Bone marrow (tissue), 2 donors: ENCODE results near the gene DEFB123.

Experiments
- DNase-seq, 2 donors: peaks; one replicate each; lab custom pipeline; 2025; lab: John Stamatoyannopoulos, UW

DEFB123 gene

GRCh38 chr20:31474097-31474436 is 33.6 kb downstream of the DEFB123 start:
- no peak for DNase-seq

GRCh38 chr20:31474758-31475427 is 34.5 kb downstream of the DEFB123 start, which contains the start of the genes DEFB124 and REM1:
DEFB124 (minus strand) TSS chr20:31475127; CDS start chr20:31473013, 2,114 bp downstream.
REM1 (plus strand) TSS chr20:31475288; CDS start chr20:31476446, 1,158 bp downstream.
- no peak for DNase-seq

GRCh38 chr20:31475472-31476293 is 35.3 kb downstream of the DEFB123 start:
- DNase-seq: no peak

DNA sequence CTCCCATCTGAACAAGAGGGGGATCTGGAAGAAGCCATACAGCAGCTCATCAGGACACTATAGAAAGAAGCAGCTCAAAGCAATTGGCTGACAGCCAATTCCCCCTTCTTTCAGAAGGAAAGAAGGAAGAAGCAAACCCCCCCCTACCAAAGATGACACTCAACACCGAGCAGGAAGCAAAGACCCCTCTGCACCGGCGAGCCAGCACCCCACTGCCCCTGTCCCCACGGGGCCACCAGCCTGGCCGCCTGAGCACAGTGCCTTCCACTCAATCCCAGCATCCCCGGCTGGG is 35.8 kb downstream of the DEFB123 start:
- DNase-seq: no peak

DNA sequence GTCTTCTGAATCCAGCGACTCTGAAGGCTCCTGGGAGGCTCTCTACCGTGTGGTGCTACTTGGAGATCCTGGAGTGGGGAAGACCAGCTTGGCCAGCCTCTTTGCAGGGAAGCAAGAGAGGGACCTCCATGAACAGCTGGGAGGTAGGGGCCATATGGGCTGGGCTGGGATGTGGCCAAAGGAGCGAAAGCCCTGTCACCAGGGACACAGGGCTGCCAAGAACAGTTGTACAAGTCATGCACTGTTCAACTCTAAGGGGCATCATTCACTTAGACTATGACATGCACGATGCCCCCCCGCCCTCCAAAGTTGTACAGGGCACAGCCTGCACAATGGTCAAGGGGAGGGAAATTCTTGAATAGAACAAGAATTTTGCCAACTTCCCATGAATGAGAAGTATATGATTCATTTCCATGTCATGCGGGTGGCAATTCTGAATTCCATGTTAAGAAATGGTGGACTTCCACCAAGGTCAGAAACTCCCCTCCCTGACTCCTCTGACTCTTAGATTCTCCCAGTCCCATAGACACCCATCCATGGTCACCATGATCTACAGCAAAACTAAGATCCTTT is 36.3 kb downstream of the DEFB123 start:
- DNase-seq: no peak

DNA sequence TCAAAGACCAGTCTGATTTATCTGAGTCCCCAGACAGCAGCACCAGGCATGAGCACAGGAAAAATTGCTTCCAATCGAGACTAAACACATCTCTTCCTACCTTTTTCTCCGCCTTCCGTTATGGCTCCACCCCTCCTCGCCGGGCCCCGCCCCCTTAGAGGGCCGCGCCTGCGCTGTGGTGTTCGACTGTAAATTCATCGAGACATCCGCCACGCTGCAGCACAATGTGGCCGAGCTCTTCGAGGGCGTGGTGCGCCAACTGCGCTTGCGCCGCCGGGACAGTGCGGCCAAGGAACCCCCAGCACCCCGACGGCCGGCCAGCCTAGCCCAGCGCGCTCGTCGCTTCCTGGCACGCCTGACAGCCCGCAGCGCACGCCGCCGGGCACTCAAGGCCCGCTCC is 43.6 kb downstream of the DEFB123 start:
- DNase-seq: no peak

- DNase-seq: no peak
Observed at GRCh38 chr20:31485450-31486339, 45.3 kb downstream of the DEFB123 start.

DNA sequence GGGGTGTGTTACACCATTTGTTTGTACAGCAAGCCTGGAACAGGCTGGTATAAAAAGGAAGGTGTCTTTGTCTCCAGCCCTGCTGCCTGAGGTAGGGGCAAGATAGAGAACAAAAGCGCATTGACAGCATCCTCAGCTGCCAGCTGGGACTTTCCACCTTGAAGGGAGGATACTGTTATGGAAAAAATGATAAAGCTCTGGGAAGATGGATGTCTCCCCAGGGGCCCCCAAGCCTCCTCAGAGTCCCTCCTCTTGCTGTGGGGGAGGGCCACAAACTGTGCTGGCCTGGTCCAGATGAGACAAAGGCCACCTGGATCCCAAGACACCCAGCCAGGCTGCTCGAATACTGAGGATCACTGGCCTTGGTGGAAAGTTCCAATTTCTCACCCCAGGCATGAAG is 47.7 kb downstream of the DEFB123 start:
- no peak for DNase-seq

DNA sequence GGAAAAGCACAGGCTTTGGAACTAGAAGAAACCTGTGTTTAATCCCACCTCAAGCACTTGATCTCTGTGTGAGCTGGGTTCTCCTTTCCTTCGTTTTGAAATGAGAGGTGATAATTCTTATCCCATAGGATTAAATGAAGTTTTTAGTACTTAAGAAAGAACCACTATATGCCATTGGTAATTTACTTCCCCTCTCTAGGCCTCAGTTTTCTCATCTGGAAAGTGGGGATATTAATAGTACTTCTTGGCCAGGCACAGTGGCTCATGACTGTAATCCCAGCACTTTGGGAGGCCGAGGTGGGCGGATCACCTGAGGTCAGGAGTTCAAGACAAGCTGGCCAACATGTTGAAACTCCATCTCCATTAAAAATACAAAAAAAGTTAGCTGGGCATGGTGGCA is 48.7 kb downstream of the DEFB123 start:
- DNase-seq: no peak

- DNase-seq: no peak
Observed at GRCh38 chr20:31490752-31491151, 50.3 kb downstream of the DEFB123 start.

DNA sequence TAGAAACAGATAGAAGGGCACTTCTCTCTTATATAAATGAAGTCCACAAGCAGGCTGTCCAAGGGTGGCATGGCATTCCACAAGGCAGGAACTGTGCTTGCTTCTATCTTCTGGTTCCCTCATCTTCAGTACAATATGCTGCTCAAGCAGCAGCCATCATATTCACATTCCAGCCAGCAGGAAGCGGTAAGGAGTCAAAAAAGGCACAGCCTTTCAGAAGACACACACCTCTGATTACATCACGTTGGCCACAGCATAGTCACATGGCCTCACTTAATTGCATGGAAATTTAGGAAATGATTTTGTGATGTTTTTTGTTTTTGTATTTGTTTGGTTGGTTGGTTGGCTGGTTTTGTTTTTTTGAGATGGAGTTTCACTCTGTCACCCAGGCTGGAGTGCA is 53.7 kb downstream of the DEFB123 start:
- DNase-seq: no peak

- no peak for DNase-seq
Observed at GRCh38 chr20:31496761-31497295, 56.4 kb downstream of the DEFB123 start.

- DNase-seq: no peak
Observed at GRCh38 chr20:31497838-31498540, 57.6 kb downstream of the DEFB123 start.
